ENCODE results near the gene ACTL7A.
"Not testable (repeated sequence)": the region's sequence is repeated elsewhere in the genome, so short reads cannot be mapped to it uniquely, and the experiment has no call there.

Gene ACTL7A

GRCh38 chr9:108861997-108862396 is at the start of gene ACTL7A:
TSS of gene ACTL7A (plus strand) at chr9:108862266. CDS start at chr9:108862323, 57 bp downstream.
- DNase-seq (ENCODE audit: low read depth, low spot score) = no peak

GRCh38 chr9:108812396-108813025 is 49.6 kb upstream of the ACTL7A start:
- DNase-seq (ENCODE audit: low read depth, low spot score) = no peak

- DNase-seq (ENCODE audit: low read depth, low spot score) = peak; percentile 53
These were observed 48.0 kb upstream of the ACTL7A start for GRCh38 chr9:108813951-108814601.

- no peak for DNase-seq (ENCODE audit: low read depth, low spot score)
These were observed 46.9 kb upstream of the ACTL7A start for GRCh38 chr9:108815156-108815555.

GRCh38 chr9:108816037-108816436 is 46.0 kb upstream of the ACTL7A start:
- DNase-seq (ENCODE audit: low read depth, low spot score) = no peak

- no peak for DNase-seq (ENCODE audit: low read depth, low spot score)
These were observed 38.2 kb upstream of the ACTL7A start for GRCh38 chr9:108823829-108824228.

- DNase-seq (ENCODE audit: low read depth, low spot score) = no peak
These were observed 31.8 kb upstream of the ACTL7A start for GRCh38 chr9:108830272-108830671.

GRCh38 chr9:108831496-108832178 is 30.4 kb upstream of the ACTL7A start:
- DNase-seq (ENCODE audit: low read depth, low spot score) = no peak

GRCh38 chr9:108832179-108832500 is 29.9 kb upstream of the ACTL7A start:
- no peak for DNase-seq (ENCODE audit: low read depth, low spot score)

- DNase-seq (ENCODE audit: low read depth, low spot score) = no peak
These were observed 27.0 kb upstream of the ACTL7A start for GRCh38 chr9:108834959-108835665.

GRCh38 chr9:108835831-108836230 is 26.2 kb upstream of the ACTL7A start:
- DNase-seq (ENCODE audit: low read depth, low spot score) = no peak

GRCh38 chr9:108836319-108836718 is 25.7 kb upstream of the ACTL7A start:
- DNase-seq (ENCODE audit: low read depth, low spot score) = no peak

- no peak for DNase-seq (ENCODE audit: low read depth, low spot score)
These were observed 25.3 kb upstream of the ACTL7A start for GRCh38 chr9:108836781-108837180.

GRCh38 chr9:108837530-108837929 is 24.5 kb upstream of the ACTL7A start:
- DNase-seq (ENCODE audit: low read depth, low spot score) = no peak

GRCh38 chr9:108838017-108838416 is 24.0 kb upstream of the ACTL7A start:
- no peak for DNase-seq (ENCODE audit: low read depth, low spot score)

GRCh38 chr9:108839561-108839960 is 22.5 kb upstream of the ACTL7A start:
- not testable (repeated sequence) for DNase-seq (ENCODE audit: low read depth, low spot score)

GRCh38 chr9:108842610-108843295 is 19.3 kb upstream of the ACTL7A start:
- no peak for DNase-seq (ENCODE audit: low read depth, low spot score)

GRCh38 chr9:108844391-108844790 is 17.7 kb upstream of the ACTL7A start:
- no peak for DNase-seq (ENCODE audit: low read depth, low spot score)

GRCh38 chr9:108844856-108845255 is 17.2 kb upstream of the ACTL7A start:
- no peak for DNase-seq (ENCODE audit: low read depth, low spot score)

- DNase-seq (ENCODE audit: low read depth, low spot score) = no peak
These were observed 16.6 kb upstream of the ACTL7A start for GRCh38 chr9:108845507-108845906.

GRCh38 chr9:108845947-108846346 is 16.1 kb upstream of the ACTL7A start:
- DNase-seq (ENCODE audit: low read depth, low spot score) = no peak

- DNase-seq (ENCODE audit: low read depth, low spot score) = not testable (repeated sequence)
These were observed 13.8 kb upstream of the ACTL7A start for GRCh38 chr9:108848296-108848695.

Measured in smooth muscle cell of the brain vasculature (primary cell).